ENCODE measurements around the gene CCDC9. TPM values are rescaled to one million over a fixed set of nuclear protein-coding genes. Genes with fewer than 3 reads are reported as not detected.
A peak's percentile ranks its signal among the peaks of the same experiment; 100 is the strongest.

Gene CCDC9
- total and polyA plus RNA-seq, 2 donors (not counting 1 experiment from before 2014, with no cell fraction given) = 7.2 to 8.1 TPM

GRCh38 chr19:47210689-47211316 lies 45.5 kb upstream of the CCDC9 start:
- H3K79me2 ChIP-seq (ENCODE audit: control insufficient read depth, insufficient read depth, low read length) = no peaks in the 10 kb centered on the region
- peaks cover 6% of the 10 kb centered on the region for H3K36me3 ChIP-seq (ENCODE audit: control insufficient read depth, insufficient read depth, low read length)
- H3K4me1 ChIP-seq (ENCODE audit: control insufficient read depth, extremely low read depth, insufficient read depth, low read length) = peaks cover 3% of the 10 kb centered on the region
- no peaks in the 10 kb centered on the region for H3K9me3 ChIP-seq (ENCODE audit: control insufficient read depth, insufficient read depth, low read depth, low read length)
- peak overlapping the region; percentile 58 for H3K27ac ChIP-seq (ENCODE audit: insufficient read depth, low read length)
- no peak overlapping the region for H3K9ac ChIP-seq (ENCODE audit: insufficient read depth, low read length)
- H3K4me2 ChIP-seq (ENCODE audit: extremely low read depth, insufficient read depth, low read length) = no peak overlapping the region
- DNase-seq (ENCODE audit: low read depth in 2 of 2) = peak; percentile 64 to 88
- no peaks in the 10 kb centered on the region for H3K27me3 ChIP-seq (ENCODE audit: control insufficient read depth, insufficient read depth, low read length)
- H3K4me3 ChIP-seq (replicated peaks in 1 of 4; ENCODE audit: control extremely low read depth in 1 of 4, insufficient read depth in 1 of 4, low read depth in 3 of 4, low read length in 4 of 4) = no peak overlapping the region
- peak; percentile 70 to 85 for TF ChIP-seq CTCF (conservative IDR thresholded peaks at IDR 0.05 in 1 of 2, IDR thresholded peaks at IDR 0.05 in 1 of 2; ENCODE audit: low read depth in 1 of 2, low read length in 2 of 2)
- TF ChIP-seq EZH2 (IDR thresholded peaks at IDR 0.05; ENCODE audit: low read length, missing control alignments) = no peak
- H4K20me1 ChIP-seq (ENCODE audit: control insufficient read depth, extremely low read depth, insufficient read depth, low read length) = no peaks in the 10 kb centered on the region
- no peak overlapping the region for H2AFZ ChIP-seq (ENCODE audit: low read length)

GRCh38 chr19:47215581-47215980 lies 40.7 kb upstream of the CCDC9 start:
- no peaks in the 10 kb centered on the region for H4K20me1 ChIP-seq (ENCODE audit: control insufficient read depth, extremely low read depth, insufficient read depth, low read length)
- no peak overlapping the region for H3K4me2 ChIP-seq (ENCODE audit: extremely low read depth, insufficient read depth, low read length)
- H3K27me3 ChIP-seq (ENCODE audit: control insufficient read depth, insufficient read depth, low read length) = no peaks in the 10 kb centered on the region
- no peak overlapping the region for H3K4me3 ChIP-seq (replicated peaks in 1 of 4; ENCODE audit: control extremely low read depth in 1 of 4, insufficient read depth in 1 of 4, low read depth in 3 of 4, low read length in 4 of 4)
- TF ChIP-seq EZH2 (IDR thresholded peaks at IDR 0.05; ENCODE audit: low read length, missing control alignments) (no peak), CTCF (conservative IDR thresholded peaks at IDR 0.05 in 1 of 2, IDR thresholded peaks at IDR 0.05 in 1 of 2; ENCODE audit: low read depth in 1 of 2, low read length in 2 of 2) (no peak)
- no peak overlapping the region for H2AFZ ChIP-seq (ENCODE audit: low read length)
- no peaks in the 10 kb centered on the region for H3K9me3 ChIP-seq (ENCODE audit: control insufficient read depth, insufficient read depth, low read depth, low read length)
- no peaks in the 10 kb centered on the region for H3K79me2 ChIP-seq (ENCODE audit: control insufficient read depth, insufficient read depth, low read length)
- DNase-seq (ENCODE audit: low read depth in 2 of 2) = no peak
- no peak overlapping the region for H3K9ac ChIP-seq (ENCODE audit: insufficient read depth, low read length)
- peaks cover under 1% of the 10 kb centered on the region for H3K4me1 ChIP-seq (ENCODE audit: control insufficient read depth, extremely low read depth, insufficient read depth, low read length)
- peaks cover 4% of the 10 kb centered on the region for H3K36me3 ChIP-seq (ENCODE audit: control insufficient read depth, insufficient read depth, low read length)
- H3K27ac ChIP-seq (ENCODE audit: insufficient read depth, low read length) = no peak overlapping the region

- Histone ChIP-seq H3K79me2 (ENCODE audit: control insufficient read depth, insufficient read depth, low read length) (no peaks in the 10 kb centered on the region), H3K4me3 (replicated peaks in 1 of 4; ENCODE audit: control extremely low read depth in 1 of 4, insufficient read depth in 1 of 4, low read depth in 3 of 4, low read length in 4 of 4) (no peak overlapping the region), H3K4me2 (ENCODE audit: extremely low read depth, insufficient read depth, low read length) (no peak overlapping the region), H3K27me3 (ENCODE audit: control insufficient read depth, insufficient read depth, low read length) (no peaks in the 10 kb centered on the region), H3K36me3 (ENCODE audit: control insufficient read depth, insufficient read depth, low read length) (peaks cover 17% of the 10 kb centered on the region), H3K9me3 (ENCODE audit: control insufficient read depth, insufficient read depth, low read depth, low read length) (no peaks in the 10 kb centered on the region), H3K4me1 (ENCODE audit: control insufficient read depth, extremely low read depth, insufficient read depth, low read length) (peaks cover 4% of the 10 kb centered on the region), H4K20me1 (ENCODE audit: control insufficient read depth, extremely low read depth, insufficient read depth, low read length) (no peaks in the 10 kb centered on the region), H3K27ac (ENCODE audit: insufficient read depth, low read length) (no peak overlapping the region), H2AFZ (ENCODE audit: low read length) (no peak overlapping the region), H3K9ac (ENCODE audit: insufficient read depth, low read length) (no peak overlapping the region)
- DNase-seq (ENCODE audit: low read depth in 2 of 2) = no peak
- TF ChIP-seq CTCF (conservative IDR thresholded peaks at IDR 0.05 in 1 of 2, IDR thresholded peaks at IDR 0.05 in 1 of 2; ENCODE audit: low read depth in 1 of 2, low read length in 2 of 2) (no peak), EZH2 (IDR thresholded peaks at IDR 0.05; ENCODE audit: low read length, missing control alignments) (no peak)
These were observed 35.1 kb upstream of the CCDC9 start for GRCh38 chr19:47221080-47221841.

All from fibroblast of lung (primary cell).